GM21576 (cell line): ENCODE results near the gene FYB1.
A peak's percentile ranks its signal among the peaks of the same experiment; 100 is the strongest.

Experiments
- ATAC-seq: cut with Tn5 transposase; IDR thresholded peaks from one replicate; pipeline ENCODE4 v1.9.1; 2021; ENCODE audit warnings: mild to moderate bottlenecking, moderate library complexity; ENCODE audit not compliant: unreplicated experiment

The FYB1 gene

GRCh38 chr5:39206630-39207321 lies 12.6 kb downstream of the FYB1 start:
- no peak for ATAC-seq

GRCh38 chr5:39205550-39205949 lies 13.8 kb downstream of the FYB1 start:
- no peak for ATAC-seq

- no peak for ATAC-seq
These were observed 15.4 kb downstream of the FYB1 start for GRCh38 chr5:39203951-39204350.

GRCh38 chr5:39203275-39203922 lies 16.0 kb downstream of the FYB1 start:
- ATAC-seq: no peak

GRCh38 chr5:39202597-39203274 lies 16.6 kb downstream of the FYB1 start:
- ATAC-seq: no peak

GRCh38 chr5:39201781-39202596 lies 17.4 kb downstream of the FYB1 start:
- no peak for ATAC-seq

- ATAC-seq: no peak
These were observed 18.1 kb downstream of the FYB1 start for GRCh38 chr5:39201160-39201780.

GRCh38 chr5:39200081-39200480 lies 19.3 kb downstream of the FYB1 start:
- ATAC-seq: no peak

- ATAC-seq: no peak
These were observed 20.0 kb downstream of the FYB1 start for GRCh38 chr5:39199335-39199734.

GRCh38 chr5:39198127-39198526 lies 21.2 kb downstream of the FYB1 start:
- ATAC-seq: no peak

- no peak for ATAC-seq
These were observed 21.8 kb downstream of the FYB1 start for GRCh38 chr5:39197556-39197955.

GRCh38 chr5:39195198-39195826 lies 24.1 kb downstream of the FYB1 start:
- ATAC-seq: no peak

GRCh38 chr5:39194466-39195136 lies 24.8 kb downstream of the FYB1 start:
- no peak for ATAC-seq

GRCh38 chr5:39193553-39194465 lies 25.6 kb downstream of the FYB1 start:
- ATAC-seq: no peak

GRCh38 chr5:39192450-39193160 lies 26.8 kb downstream of the FYB1 start:
- ATAC-seq: no peak

- ATAC-seq: peak; percentile 62
These were observed 28.1 kb downstream of the FYB1 start for GRCh38 chr5:39191216-39191615.

- ATAC-seq: no peak
These were observed 28.9 kb downstream of the FYB1 start for GRCh38 chr5:39190311-39191102.
